ENCODE results near the gene TPM1. TPM values are rescaled to one million over a fixed set of nuclear protein-coding genes. Genes with fewer than 3 reads are reported as not detected.

TPM1 gene
- total RNA-seq, 3 donors from 2014 or later: 333 to 609 (median 575) TPM

DNA sequence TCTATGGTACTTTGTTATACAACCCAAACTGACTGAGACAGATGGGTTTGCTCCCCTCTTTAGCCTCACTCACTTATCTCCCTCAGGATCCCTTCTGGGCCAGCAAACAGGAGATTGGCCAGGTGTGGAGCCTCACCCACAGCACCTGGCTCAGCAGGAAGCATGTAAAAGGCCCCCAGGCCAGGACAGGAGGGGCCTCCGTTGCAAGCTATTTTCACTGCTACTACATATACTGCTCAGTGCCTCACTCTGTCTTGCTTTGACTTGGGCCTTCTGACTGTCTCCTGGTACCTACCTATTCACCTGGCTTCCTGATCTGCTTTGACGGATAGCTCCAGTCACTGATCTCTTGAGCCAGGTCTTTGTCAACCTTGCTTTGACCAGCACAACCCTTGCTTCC is 20.4 kb upstream of the TPM1 start:
- peak overlapping the region in 1 of 2 donors; percentile 1 for H3K27ac ChIP-seq

DNA sequence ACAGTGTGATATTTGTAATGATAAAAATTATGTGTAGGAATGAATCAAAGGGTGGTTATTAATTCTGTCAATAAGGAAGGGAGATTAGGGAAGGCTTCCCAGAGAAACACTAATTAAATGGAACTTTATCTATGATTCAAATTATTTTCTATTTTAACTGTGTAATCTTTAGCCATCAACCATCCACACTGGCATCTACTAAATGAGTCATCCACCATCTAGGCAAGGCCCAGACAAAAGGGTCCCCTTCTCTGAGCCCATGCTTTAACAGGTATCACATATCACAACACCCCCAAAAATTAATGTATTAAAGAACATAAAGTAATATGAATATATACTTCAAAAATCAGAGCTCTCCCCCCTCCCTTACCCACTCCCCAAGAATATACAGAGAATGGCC is 19.9 kb upstream of the TPM1 start:
- intact Hi-C loops (cut with DNase I; ENCODE audit: low total_unique reads): no loop called here
- Histone ChIP-seq H3K27me3 (no peaks in the 10 kb centered on the region), H3K4me3 (no peak overlapping the region), H3K36me3 (no peaks in the 10 kb centered on the region), H3K4me1 (peaks cover 0 to 6% of the 10 kb centered on the region in 2 donors), H3K9me3 (no peaks in the 10 kb centered on the region), H3K27ac (peak overlapping the region; percentile 1 to 26)
- DNase-seq (ENCODE audit: low spot score in 2 of 2): no peak
- TF ChIP-seq POLR2A (IDR thresholded peaks at IDR 0.05) (no peak), POLR2AphosphoS5 (IDR thresholded peaks at IDR 0.05) (no peak)
- TF ChIP-seq, protein P1, sequence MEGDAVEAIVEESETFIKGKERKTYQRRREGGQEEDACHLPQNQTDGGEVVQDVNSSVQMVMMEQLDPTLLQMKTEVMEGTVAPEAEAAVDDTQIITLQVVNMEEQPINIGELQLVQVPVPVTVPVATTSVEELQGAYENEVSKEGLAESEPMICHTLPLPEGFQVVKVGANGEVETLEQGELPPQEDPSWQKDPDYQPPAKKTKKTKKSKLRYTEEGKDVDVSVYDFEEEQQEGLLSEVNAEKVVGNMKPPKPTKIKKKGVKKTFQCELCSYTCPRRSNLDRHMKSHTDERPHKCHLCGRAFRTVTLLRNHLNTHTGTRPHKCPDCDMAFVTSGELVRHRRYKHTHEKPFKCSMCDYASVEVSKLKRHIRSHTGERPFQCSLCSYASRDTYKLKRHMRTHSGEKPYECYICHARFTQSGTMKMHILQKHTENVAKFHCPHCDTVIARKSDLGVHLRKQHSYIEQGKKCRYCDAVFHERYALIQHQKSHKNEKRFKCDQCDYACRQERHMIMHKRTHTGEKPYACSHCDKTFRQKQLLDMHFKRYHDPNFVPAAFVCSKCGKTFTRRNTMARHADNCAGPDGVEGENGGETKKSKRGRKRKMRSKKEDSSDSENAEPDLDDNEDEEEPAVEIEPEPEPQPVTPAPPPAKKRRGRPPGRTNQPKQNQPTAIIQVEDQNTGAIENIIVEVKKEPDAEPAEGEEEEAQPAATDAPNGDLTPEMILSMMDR (IDR thresholded peaks at IDR 0.05): no peak

More for the DNA sequence above, 20.4 kb upstream of the TPM1 start:
- intact Hi-C loops (cut with DNase I; ENCODE audit: low total_unique reads): no loop called here
- H3K36me3 ChIP-seq: no peaks in the 10 kb centered on the region
- no peaks in the 10 kb centered on the region for H3K27me3 ChIP-seq
- DNase-seq (ENCODE audit: low spot score in 2 of 2): no peak
- TF ChIP-seq, protein P1 (IDR thresholded peaks at IDR 0.05): no peak
- TF ChIP-seq POLR2AphosphoS5 (IDR thresholded peaks at IDR 0.05) (no peak), POLR2A (IDR thresholded peaks at IDR 0.05) (no peak)
- H3K9me3 ChIP-seq: no peaks in the 10 kb centered on the region
- H3K4me3 ChIP-seq: no peak overlapping the region
- H3K4me1 ChIP-seq: peaks cover 0 to 6% of the 10 kb centered on the region in 2 donors

DNA sequence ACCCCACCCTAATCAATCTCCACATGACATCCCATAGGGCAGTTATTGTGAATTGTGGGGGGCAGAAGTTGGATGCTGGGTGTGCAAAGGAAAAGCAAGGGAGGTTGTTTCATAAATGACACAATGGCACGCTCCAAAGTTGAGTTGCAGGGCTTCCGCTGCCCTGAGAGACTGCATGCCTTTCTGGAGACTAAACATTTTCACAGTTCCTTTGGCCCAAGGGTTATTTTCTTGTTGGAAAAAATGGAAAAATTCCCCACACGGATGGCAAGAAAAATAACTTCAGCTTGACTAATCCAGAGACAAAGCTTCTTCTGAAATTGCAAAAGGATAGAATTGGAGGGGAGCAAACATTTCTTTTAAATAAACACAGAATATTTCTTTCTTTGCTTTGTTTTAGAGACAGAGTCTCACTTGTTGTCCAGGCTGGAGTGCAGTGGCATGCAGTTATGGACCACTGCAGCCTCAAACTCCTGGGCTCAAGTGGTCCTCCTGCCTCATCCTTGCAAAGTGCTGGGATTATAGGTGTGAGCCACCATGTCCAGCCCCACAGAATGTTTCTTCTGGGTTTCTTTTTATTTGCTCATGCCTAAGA is 19.1 kb upstream of the TPM1 start:
- Histone ChIP-seq H3K27me3 (no peaks in the 10 kb centered on the region), H3K4me1 (peaks cover 0 to 6% of the 10 kb centered on the region in 2 donors), H3K27ac (peak overlapping the region; percentile 62 to 71), H3K9me3 (no peaks in the 10 kb centered on the region), H3K36me3 (no peaks in the 10 kb centered on the region), H3K4me3 (no peak overlapping the region)
- intact Hi-C loops (cut with DNase I; ENCODE audit: low total_unique reads): no loop called here
- no peak for DNase-seq (ENCODE audit: low spot score in 2 of 2)
- no peak for TF ChIP-seq POLR2A (IDR thresholded peaks at IDR 0.05)
- TF ChIP-seq, protein P1 (IDR thresholded peaks at IDR 0.05): no peak
- TF ChIP-seq POLR2AphosphoS5 (IDR thresholded peaks at IDR 0.05): no peak

DNA sequence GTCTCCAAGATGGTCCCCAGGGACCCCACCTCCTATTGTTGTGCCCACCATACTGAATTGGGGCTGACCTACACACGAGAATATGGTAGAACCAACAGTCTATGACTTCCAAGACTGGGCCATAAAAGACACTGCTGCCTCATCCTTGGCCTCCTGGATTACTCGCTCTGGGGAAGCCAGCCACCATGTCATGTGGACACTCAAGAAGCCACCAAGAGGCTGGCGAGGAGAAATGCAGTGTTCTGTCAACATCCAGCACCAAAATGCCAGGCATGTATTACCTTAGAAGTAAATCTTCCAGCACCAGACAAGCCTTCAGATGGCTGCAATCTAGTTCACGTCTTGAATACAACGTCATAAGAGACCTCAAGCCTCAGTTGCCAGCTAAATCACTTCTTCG is 17.1 kb upstream of the TPM1 start:
- H3K27me3 ChIP-seq: no peaks in the 10 kb centered on the region
- no peaks in the 10 kb centered on the region for H3K9me3 ChIP-seq
- DNase-seq (ENCODE audit: low spot score in 2 of 2): no peak
- intact Hi-C loops (cut with DNase I; ENCODE audit: low total_unique reads): no loop called here
- no peak overlapping the region for H3K27ac ChIP-seq
- no peaks in the 10 kb centered on the region for H3K36me3 ChIP-seq
- no peak overlapping the region for H3K4me3 ChIP-seq
- H3K4me1 ChIP-seq: no peaks in the 10 kb centered on the region
- TF ChIP-seq POLR2A (IDR thresholded peaks at IDR 0.05) (no peak), POLR2AphosphoS5 (IDR thresholded peaks at IDR 0.05) (no peak)
- TF ChIP-seq, protein P1 (IDR thresholded peaks at IDR 0.05): no peak

DNA sequence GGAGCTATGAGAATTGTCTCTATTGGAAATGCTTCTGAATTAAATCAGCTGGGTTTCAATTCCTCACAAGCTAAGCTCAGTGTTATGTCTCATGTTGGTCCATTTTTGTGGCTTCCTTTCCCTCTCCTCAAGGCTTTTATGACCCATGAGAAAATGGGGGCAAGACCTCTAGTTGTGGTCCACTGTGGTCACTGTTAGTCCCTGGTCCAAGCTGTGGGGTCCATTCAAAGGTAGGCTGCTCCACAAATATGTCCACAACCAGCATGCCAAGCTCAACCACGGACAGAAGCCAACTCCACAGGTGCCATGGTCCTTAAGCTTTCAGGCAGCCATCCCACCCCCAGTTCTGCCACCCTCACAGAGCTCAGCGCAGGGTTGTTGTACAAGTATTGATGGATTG is 14.9 kb upstream of the TPM1 start:
- DNase-seq (ENCODE audit: low spot score in 2 of 2): no peak
- intact Hi-C loops (cut with DNase I; ENCODE audit: low total_unique reads): no loop called here
- Histone ChIP-seq H3K36me3 (no peaks in the 10 kb centered on the region), H3K4me1 (no peaks in the 10 kb centered on the region), H3K9me3 (no peaks in the 10 kb centered on the region), H3K4me3 (no peak overlapping the region), H3K27me3 (no peaks in the 10 kb centered on the region), H3K27ac (no peak overlapping the region)
- no peak for TF ChIP-seq POLR2AphosphoS5 (IDR thresholded peaks at IDR 0.05)
- TF ChIP-seq POLR2A (IDR thresholded peaks at IDR 0.05): no peak
- TF ChIP-seq, protein P1 (IDR thresholded peaks at IDR 0.05): no peak

Data from breast epithelium (tissue), 4 donors.